ENCODE results near the gene CELF4. TPM values are rescaled to one million over a fixed set of nuclear protein-coding genes. Genes with fewer than 3 reads are reported as not detected.

CELF4 gene
- total RNA-seq, 4 donors from 2014 or later: not detected

- Histone ChIP-seq H3K27ac (no peak overlapping the region), H3K4me3 (no peak overlapping the region), H3K27me3 (no peaks in the 10 kb centered on the region), H3K4me1 (no peaks in the 10 kb centered on the region), H3K9me3 (no peaks in the 10 kb centered on the region), H3K36me3 (no peaks in the 10 kb centered on the region)
- TF ChIP-seq EP300 (IDR thresholded peaks at IDR 0.05): no peak
- TF ChIP-seq POLR2A (IDR thresholded peaks at IDR 0.05): no peak
- TF ChIP-seq CTCF (IDR thresholded peaks at IDR 0.05): no peak
- no peak for DNase-seq (ENCODE audit: low spot score in 2 of 2)
- 27 to 29% methylated on average over 1 of the region's 1 CpG for WGBS, 2 donors
These were observed 162.9 kb downstream of the CELF4 start for GRCh38 chr18:37402735-37403099.

GRCh38 chr18:37400802-37401201 is 164.8 kb downstream of the CELF4 start:
- Histone ChIP-seq H3K9me3 (no peaks in the 10 kb centered on the region), H3K27ac (no peak overlapping the region), H3K27me3 (no peaks in the 10 kb centered on the region), H3K4me1 (no peaks in the 10 kb centered on the region), H3K4me3 (no peak overlapping the region), H3K36me3 (no peaks in the 10 kb centered on the region)
- WGBS, 2 donors: 80 to 92% methylated on average over 4 of the region's 4 CpGs
- no peak for DNase-seq (ENCODE audit: low spot score in 2 of 2)
- TF ChIP-seq CTCF (IDR thresholded peaks at IDR 0.05): no peak
- no peak for TF ChIP-seq EP300 (IDR thresholded peaks at IDR 0.05)
- no peak for TF ChIP-seq POLR2A (IDR thresholded peaks at IDR 0.05)

GRCh38 chr18:37398248-37398920 is 167.2 kb downstream of the CELF4 start:
- WGBS, 2 donors: 77 to 81% methylated on average over 13 to 14 of the region's 14 CpGs

GRCh38 chr18:37397814-37398213 is 167.8 kb downstream of the CELF4 start:
- 62 to 79% methylated on average over 5 of the region's 6 CpGs for WGBS, 2 donors
- Histone ChIP-seq H3K36me3 (no peaks in the 10 kb centered on the region), H3K4me1 (peaks cover 0 to 20% (median 0%) of the 10 kb centered on the region in 4 donors), H3K27me3 (no peaks in the 10 kb centered on the region), H3K9me3 (no peaks in the 10 kb centered on the region), H3K4me3 (no peak overlapping the region), H3K27ac (no peak overlapping the region)
- no peak for TF ChIP-seq CTCF (IDR thresholded peaks at IDR 0.05)
- no peak for TF ChIP-seq POLR2A (IDR thresholded peaks at IDR 0.05)
- no peak for TF ChIP-seq EP300 (IDR thresholded peaks at IDR 0.05)
- DNase-seq (ENCODE audit: low spot score in 2 of 2): no peak

More at GRCh38 chr18:37398248-37398920, 167.2 kb downstream of the CELF4 start:
- H3K36me3 ChIP-seq: no peaks in the 10 kb centered on the region
- peaks cover 0 to 14% (median 0%) of the 10 kb centered on the region in 4 donors for H3K4me1 ChIP-seq
- no peak overlapping the region for H3K27ac ChIP-seq
- DNase-seq (ENCODE audit: low spot score in 2 of 2): no peak
- no peak overlapping the region for H3K4me3 ChIP-seq
- H3K9me3 ChIP-seq: no peaks in the 10 kb centered on the region
- no peaks in the 10 kb centered on the region for H3K27me3 ChIP-seq
- TF ChIP-seq EP300 (IDR thresholded peaks at IDR 0.05) (no peak), CTCF (IDR thresholded peaks at IDR 0.05) (no peak), POLR2A (IDR thresholded peaks at IDR 0.05) (no peak)

- peaks cover 0 to 21% (median 0%) of the 10 kb centered on the region in 4 donors for H3K4me1 ChIP-seq
- H3K27ac ChIP-seq: no peak overlapping the region
- no peaks in the 10 kb centered on the region for H3K27me3 ChIP-seq
- no peaks in the 10 kb centered on the region for H3K9me3 ChIP-seq
- DNase-seq (ENCODE audit: low spot score in 2 of 2): no peak
- H3K4me3 ChIP-seq: no peak overlapping the region
- 49 to 52% methylated on average over 5 of the region's 5 CpGs for WGBS, 2 donors
- no peak for TF ChIP-seq POLR2A (IDR thresholded peaks at IDR 0.05)
- no peak for TF ChIP-seq EP300 (IDR thresholded peaks at IDR 0.05)
- no peak for TF ChIP-seq CTCF (IDR thresholded peaks at IDR 0.05)
- no peaks in the 10 kb centered on the region for H3K36me3 ChIP-seq
These were observed 168.5 kb downstream of the CELF4 start for GRCh38 chr18:37396971-37397720.
